Frontal cortex (tissue), 4 donors: ENCODE measurements around the gene HRC. TPM values are rescaled to one million over a fixed set of nuclear protein-coding genes. Genes with fewer than 3 reads are reported as not detected.
A peak's percentile ranks its signal among the peaks of the same experiment; 100 is the strongest.
"Not testable (repeated sequence)": the region's sequence is repeated elsewhere in the genome, so short reads cannot be mapped to it uniquely, and the experiment has no call there.

Source experiments
- DNase-seq, 2 donors: peaks; one replicate each; pipeline ENCODE4 v3.0.0; 2012; ENCODE audit warnings: low spot score in 2 of 2
- FAIRE-seq: peaks from 2 replicates; lab custom pipeline; 2012; peaks lifted over from hg19 to GRCh38; lab: Jason Lieb, UNC
- total RNA-seq: library from RNA; depleted of rRNA; stranded (reverse); fragments of >200 nt; gene quantifications from one replicate; pipeline ENCODE4 v1.2.3, GENCODE V29; 2014
- donor health status: control.
- donor health status: control.
- donor health status: control.

HRC gene
- total RNA-seq, 1 donor from 2014 or later = 0.41 TPM

- no peak for DNase-seq
Observed at GRCh38 chr19:49165111-49165750, 10.0 kb upstream of the HRC start.

GRCh38 chr19:49161987-49162386, 6.8 kb upstream of the HRC start:
- DNase-seq (no peak), FAIRE-seq (no peak)

More at GRCh38 chr19:49165111-49165750, 10.0 kb upstream of the HRC start:
- FAIRE-seq = no peak

- no peak for DNase-seq
- FAIRE-seq = no peak
Observed at GRCh38 chr19:49160450-49161189, 5.4 kb upstream of the HRC start.

GRCh38 chr19:49157445-49158224, 2.4 kb upstream of the HRC start, which contains the start of gene TRPM4:
Gene TRPM4, plus strand, starts transcription at chr19:49157792. Its CDS starts 75 bp downstream, at chr19:49157867.
- no peak for FAIRE-seq

GRCh38 chr19:49155820-49156346, 687 bp upstream of the HRC start:
- FAIRE-seq (no peak), DNase-seq (no peak)

More at GRCh38 chr19:49157445-49158224, 2.4 kb upstream of the HRC start, which contains the start of gene TRPM4:
- peak; percentile 71 to 85 for DNase-seq

- DNase-seq = no peak
- no peak for FAIRE-seq
Observed at GRCh38 chr19:49154279-49154678, 917 bp downstream of the HRC start.

GRCh38 chr19:49153167-49153809, 1.9 kb downstream of the HRC start:
- DNase-seq (no peak), FAIRE-seq (no peak)

GRCh38 chr19:49152119-49152550, 3.1 kb downstream of the HRC start:
- DNase-seq = no peak
- no peak for FAIRE-seq

- FAIRE-seq (no peak), DNase-seq (peak in 1 of 2 donors; percentile 78)
Observed at GRCh38 chr19:49151267-49152118, 3.7 kb downstream of the HRC start.

- no peak for FAIRE-seq
- no peak for DNase-seq
Observed at GRCh38 chr19:49150944-49151243, 4.3 kb downstream of the HRC start.

- FAIRE-seq = no peak
- peak; percentile 80 to 87 for DNase-seq
Observed at GRCh38 chr19:49150106-49150943, 4.9 kb downstream of the HRC start.

- DNase-seq (peak; percentile 64 to 70), FAIRE-seq (no peak)
Observed at GRCh38 chr19:49149652-49150105, 5.5 kb downstream of the HRC start.

GRCh38 chr19:49148784-49149651, 6.2 kb downstream of the HRC start:
- FAIRE-seq (no peak), DNase-seq (peak; percentile 78 to 96)

GRCh38 chr19:49148044-49148682, 7.0 kb downstream of the HRC start:
- no peak for FAIRE-seq

GRCh38 chr19:49146408-49146770, 8.8 kb downstream of the HRC start:
- not testable (repeated sequence) for FAIRE-seq, DNase-seq

More at GRCh38 chr19:49148044-49148682, 7.0 kb downstream of the HRC start:
- no peak for DNase-seq

- peak; percentile 75 to 82 for DNase-seq
- no peak for FAIRE-seq
Observed at GRCh38 chr19:49145573-49146407, 9.4 kb downstream of the HRC start.
